ENCODE results near the gene TAF9. TPM values are rescaled to one million over a fixed set of nuclear protein-coding genes. Genes with fewer than 3 reads are reported as not detected.

TAF9 gene
- polyA plus RNA-seq, 3 donors: 50.2 to 156 (median 143) TPM

DNA sequence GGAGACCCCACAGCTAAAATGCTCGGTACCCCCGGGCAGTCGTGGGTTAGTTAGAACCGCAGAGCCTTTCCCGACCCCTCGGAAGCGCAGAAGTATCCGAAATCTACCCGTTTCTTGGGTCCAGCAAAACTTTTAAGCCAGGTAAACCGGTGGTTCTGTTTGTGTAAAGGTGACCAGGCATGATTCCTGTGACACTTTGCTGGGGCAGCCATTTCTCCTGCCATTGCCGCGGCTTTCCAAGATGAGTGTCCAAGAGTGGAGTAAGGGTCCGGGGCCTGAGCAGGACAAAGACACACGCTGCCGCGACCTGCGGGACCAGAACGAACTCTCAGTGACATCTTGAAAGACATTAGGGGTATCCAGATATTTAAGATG is 46.3 kb upstream of the TAF9 start:
- Mint-ChIP-seq H3K4me3 (peak overlapping the region; percentile 68 to 85), H3K9me3 (peaks cover 0 to 6% (median 0%) of the 10 kb centered on the region in 7 donors), H3K27me3 (ENCODE audit: low read depth in 3 of 3) (peaks cover 12 to 22% (median 17%) of the 10 kb centered on the region in 3 donors), H3K27ac (no peak overlapping the region), H3K36me3 (peaks cover 26 to 43% of the 10 kb centered on the region in 2 donors), H3K4me1 (peaks cover 9% of the 10 kb centered on the region)
- intact Hi-C loops (cut with micrococcal nuclease): no loop called here
- H3K27ac ChIP-seq (ENCODE audit: low read depth in 1 of 2, low read length in 2 of 2): no peak overlapping the region
- H2AFZ ChIP-seq (ENCODE audit: insufficient read depth, low read depth, low read length, poor library complexity, severe bottlenecking): peak overlapping the region; percentile 43
- peaks cover 5 to 32% of the 10 kb centered on the region in 2 donors for H3K36me3 ChIP-seq (replicated peaks in 1 of 2; ENCODE audit: control insufficient read depth in 1 of 2, insufficient read depth in 2 of 2, low read length in 2 of 2)
- no peaks in the 10 kb centered on the region for H4K20me1 ChIP-seq (ENCODE audit: insufficient read depth, low read length)
- H3K79me2 ChIP-seq (ENCODE audit: insufficient read depth, low read length): no peaks in the 10 kb centered on the region
- peaks cover 10 to 16% of the 10 kb centered on the region in 2 donors for H3K27me3 ChIP-seq (ENCODE audit: control insufficient read depth in 2 of 2, insufficient read depth in 2 of 2, low read length in 2 of 2)
- H3K4me1 ChIP-seq (ENCODE audit: control insufficient read depth in 1 of 2, insufficient read depth in 2 of 2, low read length in 2 of 2): peaks cover 7 to 10% of the 10 kb centered on the region in 2 donors
- peak overlapping the region; percentile 79 for H3K4me2 ChIP-seq (replicated peaks; ENCODE audit: extremely low read depth, low read length, poor library complexity, severe bottlenecking)
- WGBS (ENCODE audit: insufficient coverage): 37% methylated on average over 12 of the region's 18 CpGs
- DNase-seq: no peak
- no peaks in the 10 kb centered on the region for H3K9me3 ChIP-seq (replicated peaks in 1 of 2; ENCODE audit: control insufficient read depth in 1 of 2, insufficient read depth in 1 of 2, low read length in 2 of 2)
- H3K9ac ChIP-seq (ENCODE audit: insufficient read depth, low read length, poor library complexity, severe bottlenecking): peak overlapping the region; percentile 63
- TF ChIP-seq, protein P1, sequence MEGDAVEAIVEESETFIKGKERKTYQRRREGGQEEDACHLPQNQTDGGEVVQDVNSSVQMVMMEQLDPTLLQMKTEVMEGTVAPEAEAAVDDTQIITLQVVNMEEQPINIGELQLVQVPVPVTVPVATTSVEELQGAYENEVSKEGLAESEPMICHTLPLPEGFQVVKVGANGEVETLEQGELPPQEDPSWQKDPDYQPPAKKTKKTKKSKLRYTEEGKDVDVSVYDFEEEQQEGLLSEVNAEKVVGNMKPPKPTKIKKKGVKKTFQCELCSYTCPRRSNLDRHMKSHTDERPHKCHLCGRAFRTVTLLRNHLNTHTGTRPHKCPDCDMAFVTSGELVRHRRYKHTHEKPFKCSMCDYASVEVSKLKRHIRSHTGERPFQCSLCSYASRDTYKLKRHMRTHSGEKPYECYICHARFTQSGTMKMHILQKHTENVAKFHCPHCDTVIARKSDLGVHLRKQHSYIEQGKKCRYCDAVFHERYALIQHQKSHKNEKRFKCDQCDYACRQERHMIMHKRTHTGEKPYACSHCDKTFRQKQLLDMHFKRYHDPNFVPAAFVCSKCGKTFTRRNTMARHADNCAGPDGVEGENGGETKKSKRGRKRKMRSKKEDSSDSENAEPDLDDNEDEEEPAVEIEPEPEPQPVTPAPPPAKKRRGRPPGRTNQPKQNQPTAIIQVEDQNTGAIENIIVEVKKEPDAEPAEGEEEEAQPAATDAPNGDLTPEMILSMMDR (IDR thresholded peaks at IDR 0.05): no peak
- H3K4me3 ChIP-seq (replicated peaks in 1 of 3; ENCODE audit: low read depth in 2 of 3, low read length in 3 of 3): peak overlapping the region in 2 of 3 experiments; percentile 7 to 72

DNA sequence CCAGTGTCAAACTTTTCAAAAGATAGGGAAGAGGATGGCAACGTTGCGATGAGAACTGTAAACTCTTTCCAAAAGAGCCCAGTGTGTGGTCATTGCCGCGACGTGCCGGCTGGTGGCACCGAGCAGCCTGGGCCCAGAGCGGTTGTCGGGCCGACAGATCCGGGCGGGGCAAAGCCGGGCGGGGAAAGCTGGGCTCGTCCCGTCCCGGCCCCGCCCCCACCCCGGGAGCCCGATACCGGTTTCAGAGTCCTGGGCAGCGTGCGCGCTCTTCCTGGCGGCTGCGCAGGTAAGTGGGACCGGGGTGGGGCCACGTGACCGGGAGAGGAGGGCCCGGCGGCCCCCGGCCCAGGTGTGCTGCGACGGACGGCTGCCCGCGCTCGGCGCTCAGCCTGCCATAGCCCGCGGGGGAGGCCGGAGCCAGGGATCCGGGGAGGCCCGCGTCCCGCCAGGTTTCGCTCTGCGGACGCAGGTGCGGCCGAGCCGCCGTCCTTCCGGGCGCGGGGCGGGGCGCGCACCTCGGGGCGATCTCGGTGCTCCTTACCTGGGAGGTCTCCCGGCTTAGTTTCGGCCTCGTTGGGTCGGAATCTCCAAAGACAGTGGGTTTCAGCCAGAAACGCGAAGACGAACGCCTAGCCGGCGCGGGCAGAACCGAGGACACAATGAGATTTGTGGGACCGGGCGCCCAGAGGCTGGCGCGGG is 45.7 kb upstream of the TAF9 start, which contains the start of gene MARVELD2:
Gene MARVELD2 (plus strand): TSS at position 232 of the 699 bp plus-strand sequence. CDS start 4,270 bp downstream, outside the sequence.
- H3K36me3 ChIP-seq (replicated peaks in 1 of 2; ENCODE audit: control insufficient read depth in 1 of 2, insufficient read depth in 2 of 2, low read length in 2 of 2): peaks cover 11 to 37% of the 10 kb centered on the region in 2 donors
- H3K9me3 ChIP-seq (replicated peaks in 1 of 2; ENCODE audit: control insufficient read depth in 1 of 2, insufficient read depth in 1 of 2, low read length in 2 of 2): no peaks in the 10 kb centered on the region
- H3K4me1 ChIP-seq (ENCODE audit: control insufficient read depth in 1 of 2, insufficient read depth in 2 of 2, low read length in 2 of 2): peaks cover 7 to 10% of the 10 kb centered on the region in 2 donors
- WGBS (ENCODE audit: insufficient coverage): 3% methylated on average over 78 of the region's 78 CpGs
- DNase-seq: peak; percentile 4 to 11 (median 4)
- peak within 1 kb of the TSS; percentile 17 to 72 (median 23) for H3K4me3 ChIP-seq (replicated peaks in 1 of 3; ENCODE audit: low read depth in 2 of 3, low read length in 3 of 3)
- H2AFZ ChIP-seq (ENCODE audit: insufficient read depth, low read depth, low read length, poor library complexity, severe bottlenecking): peak within 1 kb of the TSS; percentile 43
- H3K27ac ChIP-seq (ENCODE audit: low read depth in 1 of 2, low read length in 2 of 2): no peak within 1 kb of the TSS
- H3K79me2 ChIP-seq (ENCODE audit: insufficient read depth, low read length): no peaks in the 10 kb centered on the region
- Mint-ChIP-seq H3K27ac (no peak within 1 kb of the TSS), H3K4me1 (peaks cover 9% of the 10 kb centered on the region), H3K36me3 (peaks cover 31 to 48% of the 10 kb centered on the region in 2 donors), H3K4me3 (peak within 1 kb of the TSS; percentile 68 to 85), H3K9me3 (peaks cover 0 to 6% (median 0%) of the 10 kb centered on the region in 7 donors), H3K27me3 (ENCODE audit: low read depth in 3 of 3) (peaks cover 12 to 22% (median 17%) of the 10 kb centered on the region in 3 donors)
- TF ChIP-seq, protein P1 (IDR thresholded peaks at IDR 0.05): no peak
- H3K9ac ChIP-seq (ENCODE audit: insufficient read depth, low read length, poor library complexity, severe bottlenecking): peak within 1 kb of the TSS; percentile 63
- intact Hi-C loops (cut with micrococcal nuclease): no loop called here
- no peaks in the 10 kb centered on the region for H4K20me1 ChIP-seq (ENCODE audit: insufficient read depth, low read length)
- peak within 1 kb of the TSS; percentile 79 for H3K4me2 ChIP-seq (replicated peaks; ENCODE audit: extremely low read depth, low read length, poor library complexity, severe bottlenecking)
- peaks cover 10 to 16% of the 10 kb centered on the region in 2 donors for H3K27me3 ChIP-seq (ENCODE audit: control insufficient read depth in 2 of 2, insufficient read depth in 2 of 2, low read length in 2 of 2)

Measured in CD14-positive monocyte (primary cell).